GM13976 (cell line): Measurements from ENCODE around the gene MOBP.
"Not testable (repeated sequence)": the region's sequence is repeated elsewhere in the genome, so short reads cannot be mapped to it uniquely, and the experiment has no call there.

Experiments used
- DNase-seq: peaks from one replicate; pipeline ENCODE4 v3.0.0; 2012; ENCODE audit warnings: low spot score
- in situ Hi-C: fragments of 300-500 bp; cut with MboI; formaldehyde crosslinking; loops from one replicate; pipeline ENCODE4 v1.12.0; 2022; ENCODE audit warnings: low sequenced_read_pairs, mixed read lengths, inconsistent platforms; ENCODE audit not compliant: unreplicated experiment
- TF ChIP-seq, protein P1 (sequence below): IDR thresholded peaks from 2 replicates; pipeline ENCODE4 v1.5.1; 2012; ENCODE audit warnings: borderline replicate concordance, mild to moderate bottlenecking; ENCODE audit not compliant: insufficient read depth; ENCODE audit errors: extremely low read depth, missing control alignments, control extremely low read depth

MOBP gene

GRCh38 chr3:39457361-39457760 is 10.1 kb upstream of the MOBP start:
- no peak for DNase-seq
- in situ Hi-C loops, result no loop called here
- TF ChIP-seq, protein P1, sequence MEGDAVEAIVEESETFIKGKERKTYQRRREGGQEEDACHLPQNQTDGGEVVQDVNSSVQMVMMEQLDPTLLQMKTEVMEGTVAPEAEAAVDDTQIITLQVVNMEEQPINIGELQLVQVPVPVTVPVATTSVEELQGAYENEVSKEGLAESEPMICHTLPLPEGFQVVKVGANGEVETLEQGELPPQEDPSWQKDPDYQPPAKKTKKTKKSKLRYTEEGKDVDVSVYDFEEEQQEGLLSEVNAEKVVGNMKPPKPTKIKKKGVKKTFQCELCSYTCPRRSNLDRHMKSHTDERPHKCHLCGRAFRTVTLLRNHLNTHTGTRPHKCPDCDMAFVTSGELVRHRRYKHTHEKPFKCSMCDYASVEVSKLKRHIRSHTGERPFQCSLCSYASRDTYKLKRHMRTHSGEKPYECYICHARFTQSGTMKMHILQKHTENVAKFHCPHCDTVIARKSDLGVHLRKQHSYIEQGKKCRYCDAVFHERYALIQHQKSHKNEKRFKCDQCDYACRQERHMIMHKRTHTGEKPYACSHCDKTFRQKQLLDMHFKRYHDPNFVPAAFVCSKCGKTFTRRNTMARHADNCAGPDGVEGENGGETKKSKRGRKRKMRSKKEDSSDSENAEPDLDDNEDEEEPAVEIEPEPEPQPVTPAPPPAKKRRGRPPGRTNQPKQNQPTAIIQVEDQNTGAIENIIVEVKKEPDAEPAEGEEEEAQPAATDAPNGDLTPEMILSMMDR, result no peak

- DNase-seq, in situ Hi-C loops: not testable (repeated sequence)
Measured at GRCh38 chr3:39458579-39458978, 8.9 kb upstream of the MOBP start.

- in situ Hi-C loops, result no loop called here
- no peak for DNase-seq
- TF ChIP-seq, protein P1, result no peak
Measured at GRCh38 chr3:39460677-39461076, 6.8 kb upstream of the MOBP start.

- TF ChIP-seq, protein P1, result no peak
- in situ Hi-C loops, result no loop called here
- DNase-seq, result no peak
Measured at GRCh38 chr3:39463269-39463668, 4.2 kb upstream of the MOBP start.

- in situ Hi-C loops, result no loop called here
- TF ChIP-seq, protein P1, result no peak
- no peak for DNase-seq
Measured at GRCh38 chr3:39466988-39467387, 492 bp upstream of the MOBP start.

GRCh38 chr3:39468108-39468436 is 592 bp downstream of the MOBP start:
- TF ChIP-seq, protein P1, result no peak
- no peak for DNase-seq
- in situ Hi-C loops, result no loop called here

DNA sequence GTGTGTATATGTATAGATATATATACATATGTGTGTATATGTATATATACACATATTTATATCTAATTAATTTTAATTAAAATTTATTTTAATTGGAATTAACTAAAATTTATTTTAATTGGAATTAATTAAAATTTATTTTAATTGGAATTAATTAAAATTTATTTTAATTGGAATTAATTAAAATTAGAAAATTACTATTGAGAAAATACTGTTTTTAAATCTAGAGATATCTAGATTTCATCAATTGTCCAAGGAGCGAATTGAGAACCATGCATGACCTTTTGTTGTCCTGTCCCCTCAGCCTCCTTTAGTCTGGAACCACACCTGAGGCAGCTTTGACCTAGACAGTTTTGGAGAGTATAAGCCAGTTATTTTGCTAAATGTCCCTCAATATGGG is 1.8 kb downstream of the MOBP start:
- TF ChIP-seq, protein P1, result no peak
- no peak for DNase-seq
- in situ Hi-C loops, result no loop called here

- in situ Hi-C loops, result no loop called here
- TF ChIP-seq, protein P1, result no peak
- no peak for DNase-seq
Measured at GRCh38 chr3:39469945-39470344, 2.5 kb downstream of the MOBP start.
